GM19468 (cell line): ENCODE measurements around the gene PRSS21.
A peak's percentile ranks its signal among the peaks of the same experiment; 100 is the strongest.

Experiments used
- ATAC-seq: cut with Tn5 transposase; IDR thresholded peaks from one replicate; pipeline ENCODE4 v1.9.1; 2021; ENCODE audit warnings: mild to moderate bottlenecking, moderate library complexity, moderate number of reproducible peaks; ENCODE audit not compliant: unreplicated experiment; ENCODE audit errors: extremely low read depth

The PRSS21 gene, protein sequence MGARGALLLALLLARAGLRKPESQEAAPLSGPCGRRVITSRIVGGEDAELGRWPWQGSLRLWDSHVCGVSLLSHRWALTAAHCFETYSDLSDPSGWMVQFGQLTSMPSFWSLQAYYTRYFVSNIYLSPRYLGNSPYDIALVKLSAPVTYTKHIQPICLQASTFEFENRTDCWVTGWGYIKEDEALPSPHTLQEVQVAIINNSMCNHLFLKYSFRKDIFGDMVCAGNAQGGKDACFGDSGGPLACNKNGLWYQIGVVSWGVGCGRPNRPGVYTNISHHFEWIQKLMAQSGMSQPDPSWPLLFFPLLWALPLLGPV

DNA sequence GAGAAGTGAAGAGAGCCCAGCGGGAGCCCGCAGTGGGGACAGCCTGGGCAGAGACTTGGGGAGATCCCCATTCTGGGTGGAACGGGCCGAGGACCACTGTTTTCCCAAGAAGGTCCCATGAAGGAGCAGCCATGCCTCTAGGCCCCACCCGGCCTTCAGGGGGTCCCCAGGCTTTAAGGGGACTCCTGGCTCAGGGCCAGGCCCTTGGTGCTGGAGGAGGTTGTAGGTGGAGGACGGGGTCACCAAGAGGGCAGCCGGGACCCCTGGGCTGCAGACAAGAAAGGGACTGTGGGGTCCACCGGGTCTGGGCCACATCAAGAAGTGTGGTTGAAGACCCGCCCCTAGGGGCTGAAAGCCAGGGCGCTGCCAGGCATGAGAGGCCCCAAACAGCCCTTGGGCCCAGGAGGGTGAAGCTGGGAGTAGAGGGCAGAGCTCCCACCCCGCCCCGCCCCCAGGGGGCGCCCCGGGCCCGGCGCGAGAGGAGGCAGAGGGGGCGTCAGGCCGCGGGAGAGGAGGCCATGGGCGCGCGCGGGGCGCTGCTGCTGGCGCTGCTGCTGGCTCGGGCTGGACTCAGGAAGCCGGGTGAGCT is at the start of gene PRSS21:
Gene PRSS21, plus strand, starts transcription at position 487 of the 589 bp plus-strand sequence. Its CDS starts 32 bp downstream, at position 519.
- ATAC-seq = no peak

DNA sequence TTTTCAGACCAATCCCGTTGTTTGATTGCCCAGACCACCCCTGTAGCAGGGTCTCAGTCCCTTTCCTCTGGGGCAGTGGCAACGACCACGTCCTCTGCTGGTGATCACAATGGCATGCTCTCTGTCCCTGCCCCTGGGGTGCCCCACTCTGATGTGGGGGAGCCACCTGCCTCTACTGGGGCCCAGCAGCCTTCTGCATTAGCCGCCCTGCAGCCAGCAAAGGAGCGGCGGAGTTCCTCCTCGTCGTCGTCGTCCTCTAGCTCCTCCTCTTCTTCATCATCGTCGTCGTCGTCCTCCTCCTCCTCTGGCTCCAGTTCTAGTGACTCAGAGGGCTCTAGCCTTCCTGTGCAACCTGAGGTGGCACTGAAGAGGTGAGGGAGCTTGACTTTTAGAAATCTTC is 49.1 kb upstream of the PRSS21 start:
- ATAC-seq = no peak

DNA sequence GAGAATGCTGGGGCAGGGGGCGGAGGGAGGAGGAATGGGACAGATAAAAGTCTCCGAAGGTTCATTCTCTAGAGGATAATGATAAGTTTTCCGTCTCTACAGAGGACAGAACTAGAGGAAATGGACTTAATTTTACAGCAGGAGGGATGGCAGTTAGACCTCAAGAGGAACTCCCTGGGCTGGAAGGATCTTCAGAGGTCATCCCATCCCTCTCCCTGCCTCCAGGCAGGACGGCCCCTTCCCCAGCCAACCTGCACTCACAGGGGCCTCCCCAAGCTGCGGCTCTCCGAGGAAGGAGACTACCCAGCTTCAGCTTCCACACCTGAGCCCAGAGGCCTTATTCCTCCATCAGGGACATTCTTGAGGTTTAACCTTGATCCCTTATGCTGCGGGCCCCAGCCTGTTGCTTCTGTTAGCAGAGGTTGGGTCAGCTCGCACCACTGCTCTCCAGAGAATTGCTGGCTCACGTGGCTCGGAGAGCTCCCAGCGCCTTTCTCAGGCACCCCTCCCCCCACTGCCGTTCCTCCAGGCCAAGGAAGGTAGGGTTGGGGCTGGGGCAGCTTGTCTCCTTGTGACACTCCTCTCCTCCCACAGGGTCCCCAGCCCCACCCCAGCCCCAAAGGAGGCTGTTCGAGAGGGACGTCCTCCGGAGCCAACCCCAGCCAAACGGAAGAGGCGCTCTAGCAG is 48.5 kb upstream of the PRSS21 start:
- no peak for ATAC-seq

DNA sequence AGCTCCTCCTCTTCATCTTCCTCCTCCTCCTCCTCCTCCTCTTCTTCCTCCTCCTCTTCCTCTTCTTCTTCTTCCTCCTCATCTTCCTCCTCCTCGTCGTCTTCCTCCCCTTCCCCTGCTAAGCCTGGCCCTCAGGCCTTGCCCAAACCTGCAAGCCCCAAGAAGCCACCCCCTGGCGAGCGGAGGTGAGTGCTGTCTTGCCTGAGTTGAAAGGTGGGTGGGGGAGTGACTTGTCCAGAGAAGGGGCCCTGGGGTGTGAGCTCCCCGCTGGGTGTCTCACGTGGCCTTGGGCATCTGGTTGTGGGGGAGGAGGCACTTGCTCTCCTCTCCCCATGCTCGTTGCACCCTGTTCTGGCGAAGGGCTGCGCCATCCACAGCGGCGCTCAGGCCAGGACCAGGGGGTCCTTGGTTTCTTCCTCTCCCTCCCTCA is 47.9 kb upstream of the PRSS21 start:
- ATAC-seq = no peak

DNA sequence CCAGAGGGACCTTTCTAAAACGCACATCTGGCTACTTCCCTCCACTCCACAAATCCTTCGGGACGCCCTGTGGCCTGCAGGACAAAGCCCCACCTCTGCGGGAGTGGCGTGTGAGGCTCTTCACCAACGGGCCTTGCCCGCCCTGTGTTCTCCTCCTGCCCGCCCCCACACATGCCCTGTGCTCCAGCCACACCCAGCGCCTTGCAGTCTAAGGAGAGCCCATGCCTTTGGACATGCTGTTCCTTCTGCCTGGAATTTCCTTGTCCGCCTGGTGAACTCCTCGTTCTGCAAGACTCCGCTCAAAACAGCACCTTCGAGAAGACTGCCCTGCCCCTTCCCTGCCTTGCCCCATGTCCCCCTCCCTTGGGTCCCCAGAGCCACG is 47.4 kb upstream of the PRSS21 start:
- ATAC-seq = no peak

DNA sequence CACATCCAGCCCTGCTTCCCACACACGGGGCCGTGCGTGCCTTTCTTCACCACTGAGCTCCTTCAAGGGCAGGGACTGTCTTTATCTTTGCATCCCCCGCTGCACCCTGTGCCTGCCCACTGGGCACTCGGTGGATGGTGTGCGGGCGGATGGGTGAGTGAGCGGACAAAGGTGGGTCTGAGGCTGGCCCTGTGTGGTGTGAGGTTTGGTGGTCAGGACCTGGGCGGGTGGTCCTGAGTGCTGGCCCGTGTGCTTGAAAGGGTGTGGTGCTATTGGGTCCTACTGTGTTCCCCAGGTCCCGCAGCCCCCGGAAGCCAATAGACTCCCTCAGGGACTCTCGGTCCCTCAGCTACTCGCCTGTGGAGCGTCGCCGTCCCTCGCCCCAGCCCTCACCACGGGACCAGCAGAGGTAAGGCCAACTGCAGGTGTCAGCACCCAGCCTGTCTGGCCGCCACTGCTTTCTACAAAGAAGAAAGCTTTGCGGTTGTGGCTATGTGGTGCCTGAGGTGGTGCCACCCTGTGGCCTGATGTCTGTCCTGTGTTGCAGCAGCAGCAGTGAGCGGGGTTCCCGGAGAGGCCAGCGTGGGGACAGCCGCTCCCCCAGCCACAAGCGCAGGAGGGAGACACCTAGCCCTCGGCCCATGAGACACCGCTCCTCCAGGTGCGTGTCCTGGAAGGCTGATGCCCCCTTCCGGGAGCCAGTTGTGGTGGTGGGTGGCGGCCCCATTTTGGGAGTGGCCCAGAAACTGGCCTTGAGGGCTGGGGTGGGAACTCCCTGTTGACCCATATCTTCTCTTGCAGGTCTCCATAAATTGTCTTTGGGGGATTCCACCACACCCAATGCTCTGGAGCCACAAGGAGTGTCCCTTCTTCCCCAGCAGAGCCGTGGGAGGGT is 46.7 kb upstream of the PRSS21 start:
- no peak for ATAC-seq

DNA sequence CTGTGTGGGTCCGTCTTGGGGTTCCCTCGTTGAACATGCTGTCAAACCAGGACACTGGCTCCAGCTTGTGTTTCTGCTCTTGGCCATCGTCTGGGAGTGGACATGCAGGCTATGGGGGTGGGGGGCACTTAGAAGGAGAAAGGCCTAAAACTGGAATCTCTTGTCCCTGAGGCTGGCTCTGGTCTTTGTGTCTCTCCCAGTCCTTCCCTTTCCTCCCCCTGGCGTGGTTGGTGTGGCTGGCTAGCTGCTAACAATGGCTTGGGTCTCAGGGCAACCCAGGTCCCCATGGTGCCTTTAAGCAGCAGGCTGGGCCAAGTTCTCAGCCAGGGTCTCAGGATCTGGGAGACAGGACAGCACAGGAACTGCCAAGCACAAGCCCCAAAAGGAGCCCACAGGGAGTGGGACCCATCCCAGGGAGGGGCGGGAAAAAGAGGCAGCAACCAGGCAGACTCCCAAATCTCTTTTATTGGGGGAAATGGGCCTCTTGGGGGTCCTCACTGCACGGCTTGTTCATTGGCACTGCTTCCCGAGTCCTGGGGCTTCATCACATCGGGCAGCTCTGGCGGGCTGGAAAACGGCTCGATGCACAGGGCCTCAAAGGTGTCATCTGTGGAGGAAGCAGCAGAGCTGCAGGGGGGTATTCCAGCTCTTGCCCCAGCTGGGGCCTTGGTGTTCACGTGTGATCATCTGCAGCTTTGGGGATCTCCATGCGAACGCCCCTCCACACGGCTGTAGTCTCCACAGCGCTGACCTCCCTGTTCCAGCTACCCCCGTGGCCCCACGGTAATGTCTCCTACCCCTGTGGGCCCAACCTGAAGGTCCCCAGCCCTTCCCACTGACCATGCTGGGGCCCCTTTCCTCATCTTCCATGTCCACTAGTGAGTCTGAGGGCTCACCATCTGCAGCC is 45.3 kb upstream of the PRSS21 start:
- ATAC-seq = no peak

DNA sequence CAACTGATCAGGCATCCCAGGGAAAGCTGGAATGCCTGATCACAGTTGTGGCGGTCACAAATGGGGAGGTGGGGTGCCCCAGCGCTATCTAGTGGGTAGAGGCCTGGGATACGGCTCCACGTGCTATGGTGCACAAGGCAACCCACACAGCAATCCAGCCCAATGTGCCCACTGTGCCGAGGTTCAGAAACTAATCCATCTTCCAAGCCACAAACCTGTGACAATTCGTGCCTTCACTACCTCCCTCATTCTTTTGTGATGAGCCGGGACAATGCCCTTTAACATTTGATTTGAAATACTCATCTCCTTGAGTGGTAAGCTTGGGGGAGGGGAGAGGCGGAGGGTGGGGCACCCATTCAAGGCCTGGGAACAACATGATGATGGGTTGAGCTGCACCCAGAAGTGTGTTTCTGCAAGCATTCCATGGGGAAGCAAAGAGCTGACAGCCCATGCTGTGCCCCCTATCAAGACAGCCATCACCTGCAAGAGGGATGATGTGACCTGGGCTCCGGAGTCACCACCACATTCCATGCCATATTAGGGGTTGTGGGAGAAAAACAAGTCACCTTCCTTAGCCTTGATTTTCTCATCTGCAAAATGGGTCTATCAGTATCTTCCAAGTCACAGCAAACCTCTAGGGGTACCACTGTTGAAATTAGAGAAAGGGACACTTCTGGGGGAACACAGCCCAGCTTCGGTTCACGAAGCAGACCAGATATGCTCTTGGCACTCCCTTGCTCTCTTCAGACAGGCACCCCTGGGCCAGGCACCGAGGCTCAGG is 43.7 kb upstream of the PRSS21 start:
- ATAC-seq = no peak

DNA sequence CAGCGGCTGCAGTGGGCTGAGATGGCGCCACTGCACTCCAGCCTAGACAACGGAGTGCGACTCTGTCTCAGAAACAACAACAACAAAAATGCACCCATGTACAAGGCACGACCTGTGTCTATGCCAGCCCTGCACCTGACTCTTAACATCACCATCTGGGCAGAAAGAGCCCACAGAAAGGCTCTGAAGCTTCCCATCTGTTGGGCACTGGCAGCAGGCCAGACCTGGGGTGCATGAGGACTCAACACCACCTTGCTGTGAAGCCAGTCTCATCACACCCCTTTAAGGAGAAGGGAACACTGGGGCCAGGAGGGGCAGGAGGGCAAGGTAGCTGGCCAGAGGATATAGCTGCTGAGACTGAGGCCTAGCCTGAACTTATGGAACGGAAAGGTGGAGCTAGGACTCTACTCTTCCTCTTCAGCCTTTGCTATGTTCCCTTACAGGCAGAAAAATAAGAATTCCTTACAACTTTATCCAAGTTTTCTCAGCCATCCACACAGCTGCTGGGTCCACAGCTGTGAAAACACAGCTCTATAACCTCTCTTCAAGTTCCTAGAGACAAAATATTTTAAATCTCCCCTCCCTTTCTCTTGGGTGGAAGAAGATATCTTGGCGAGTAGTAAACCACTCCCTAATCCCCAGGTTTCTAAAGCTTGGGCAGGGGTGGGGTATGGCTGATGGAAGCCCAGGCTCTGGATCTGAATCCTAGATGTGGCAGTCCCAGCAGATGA is 42.7 kb upstream of the PRSS21 start:
- no peak for ATAC-seq

DNA sequence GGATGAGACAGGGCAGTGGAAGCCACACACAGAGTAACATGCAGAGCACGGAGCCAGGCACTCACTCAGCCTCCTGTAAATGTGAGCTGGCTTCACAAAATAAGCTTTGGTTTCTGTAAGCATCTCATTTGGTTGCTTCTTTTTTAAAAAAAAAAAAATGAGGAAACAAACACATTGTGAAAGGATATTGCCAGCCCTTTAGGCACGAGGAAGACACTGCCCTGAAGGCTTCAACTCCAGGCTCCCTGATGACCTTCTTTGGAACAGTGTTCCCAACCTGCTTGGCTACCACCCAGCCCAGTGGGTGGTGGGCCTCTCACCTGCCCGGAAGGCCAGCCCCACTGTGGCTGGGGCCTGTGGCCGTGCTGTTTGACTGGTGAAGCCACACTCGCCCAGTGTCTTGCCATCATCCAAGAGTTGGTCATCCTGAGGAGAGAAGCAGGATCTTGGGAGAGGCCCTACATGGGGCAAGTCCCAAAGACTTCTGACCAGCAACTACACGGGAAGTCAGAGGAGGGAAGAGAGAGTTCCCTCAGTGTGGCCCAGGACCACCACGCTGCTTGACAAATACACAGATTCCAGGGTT is 41.8 kb upstream of the PRSS21 start:
- no peak for ATAC-seq

DNA sequence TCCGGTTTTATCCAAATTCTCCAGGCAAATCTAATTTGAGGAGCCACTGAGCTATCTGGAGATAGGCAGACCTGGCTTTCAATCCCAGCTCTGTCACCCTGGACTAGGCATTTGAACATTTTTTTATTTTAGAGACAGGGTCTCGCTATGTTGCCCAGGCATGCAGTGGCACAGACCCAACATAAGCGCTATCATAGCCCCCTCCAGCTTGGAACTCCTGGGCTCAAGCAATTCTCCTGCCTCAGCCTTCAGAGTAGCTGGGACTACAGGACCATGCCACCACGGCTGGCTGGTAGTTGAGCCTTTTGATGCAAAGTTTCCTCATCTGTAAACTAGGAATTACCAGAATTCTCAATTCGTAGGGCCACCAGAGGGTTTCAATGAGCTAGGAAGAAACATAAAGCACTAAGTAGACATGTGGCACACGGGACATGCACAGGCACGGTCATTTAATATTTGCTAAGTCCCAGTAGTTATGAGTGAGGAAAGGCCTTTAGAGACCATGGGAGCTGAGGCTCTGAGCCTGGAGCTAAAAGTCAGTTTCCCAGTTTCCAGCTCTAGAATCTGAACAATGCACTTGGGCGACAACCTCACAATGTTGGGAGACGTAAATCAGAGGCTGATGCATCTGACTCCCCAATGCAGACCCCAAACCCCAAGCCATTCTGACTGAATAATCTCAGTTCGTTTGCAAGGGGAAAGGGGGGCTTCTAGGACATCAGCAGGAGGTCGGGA is 41.1 kb upstream of the PRSS21 start:
- ATAC-seq = no peak

DNA sequence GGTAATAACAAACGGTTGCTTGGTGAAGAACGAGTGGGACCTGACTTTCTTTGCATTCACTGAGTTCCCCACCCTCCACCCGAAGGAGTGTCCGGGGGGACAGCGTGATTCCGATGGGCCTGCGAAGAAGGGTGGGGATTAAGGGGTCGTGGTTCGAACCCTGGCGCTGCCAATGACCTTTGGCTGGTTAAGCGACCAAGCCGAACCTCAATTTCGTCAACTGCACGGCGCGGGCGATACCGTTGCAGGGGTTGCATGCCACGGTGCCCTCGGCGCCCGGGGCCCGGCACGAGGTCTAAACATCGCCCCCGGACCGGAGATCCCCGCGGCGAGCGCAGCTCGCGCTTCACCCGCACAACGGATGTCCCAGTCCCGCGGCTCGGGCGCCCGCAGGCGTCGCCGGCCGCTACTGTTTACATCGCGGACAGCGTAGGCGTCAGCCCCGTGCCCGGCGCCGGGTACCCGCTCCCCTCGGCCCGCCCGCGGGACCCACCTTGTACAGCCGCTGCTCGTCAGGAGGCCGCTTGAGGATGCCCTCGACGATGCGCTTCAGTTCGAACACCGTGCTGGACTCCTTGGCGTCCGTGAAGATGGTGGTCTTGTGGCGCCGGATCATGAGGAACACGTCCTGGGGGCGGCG is 40.4 kb upstream of the PRSS21 start:
- ATAC-seq = no peak

DNA sequence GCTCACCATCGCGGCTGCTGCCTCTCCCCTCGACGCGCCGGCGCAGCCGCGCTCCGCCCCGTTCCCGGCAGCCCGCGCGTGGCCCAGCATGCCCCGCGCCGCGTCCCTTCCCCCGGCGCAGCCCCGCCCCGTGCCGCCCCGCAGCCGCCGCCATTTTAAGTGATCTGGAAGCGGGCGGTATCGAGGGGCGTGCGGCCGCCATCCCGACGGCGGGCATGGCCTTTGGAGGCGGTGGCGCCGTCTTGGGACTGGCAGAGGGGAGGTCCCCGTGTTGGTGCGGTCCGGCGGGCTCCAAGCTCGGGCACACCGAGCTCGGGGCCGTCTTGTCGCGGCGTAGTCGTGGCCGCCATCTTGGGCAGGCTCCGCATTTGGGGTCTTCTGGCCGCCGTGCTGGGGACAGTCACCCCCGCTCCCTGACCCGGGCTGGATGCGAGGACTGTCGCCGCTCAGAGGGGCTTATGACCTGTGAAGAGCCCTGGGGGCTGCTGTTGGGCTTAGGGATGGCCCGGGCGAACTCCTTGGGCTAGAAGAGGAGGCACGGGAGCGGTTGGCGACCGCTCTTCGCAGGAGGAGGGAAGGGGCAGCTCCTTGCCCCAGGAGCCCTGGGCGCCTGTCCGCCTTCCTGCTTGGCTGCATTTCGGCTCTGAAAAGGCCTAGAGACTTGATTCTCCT is 39.7 kb upstream of the PRSS21 start, which contains the start of gene ELOB:
Gene ELOB, minus strand, starts transcription at position 50 of the 672 bp plus-strand sequence. Its CDS starts 41 bp downstream, at position 9.
- peak; percentile 53 for ATAC-seq

DNA sequence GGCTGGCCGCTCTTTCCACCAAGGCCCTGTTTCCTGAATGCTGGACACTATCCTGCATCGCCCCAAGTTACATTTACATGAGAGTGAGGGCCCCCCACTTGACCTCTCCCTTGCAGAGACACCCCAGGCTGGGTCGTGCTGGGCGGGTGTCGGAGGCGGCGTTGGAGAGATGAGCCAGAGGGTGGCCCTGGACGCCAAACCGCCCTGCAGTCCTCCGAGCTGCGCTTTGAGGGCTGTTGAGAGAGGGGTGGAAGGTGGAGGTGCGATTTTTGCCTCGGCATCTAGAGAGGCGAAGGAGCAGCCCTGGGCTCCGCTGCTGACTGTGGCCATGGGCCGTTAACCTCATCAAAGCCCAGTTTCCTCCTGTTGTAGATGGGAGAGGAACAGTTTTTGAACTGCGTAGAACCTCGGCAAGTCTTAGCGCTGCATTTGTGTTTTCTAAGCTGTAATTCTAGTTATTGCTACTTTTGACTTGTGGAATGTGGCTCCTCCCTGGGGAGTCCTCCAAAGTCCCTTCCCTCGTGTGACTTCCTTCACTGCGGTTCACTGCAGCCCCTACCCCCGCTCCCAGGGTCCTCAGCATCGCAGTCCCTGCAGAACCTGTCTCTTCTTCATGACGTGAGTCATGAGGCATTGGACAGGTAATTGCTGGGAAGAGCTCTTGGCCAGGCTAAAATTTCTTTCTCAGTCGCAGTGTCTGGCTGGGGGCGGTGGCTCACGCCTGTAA is 39.0 kb upstream of the PRSS21 start:
- no peak for ATAC-seq

DNA sequence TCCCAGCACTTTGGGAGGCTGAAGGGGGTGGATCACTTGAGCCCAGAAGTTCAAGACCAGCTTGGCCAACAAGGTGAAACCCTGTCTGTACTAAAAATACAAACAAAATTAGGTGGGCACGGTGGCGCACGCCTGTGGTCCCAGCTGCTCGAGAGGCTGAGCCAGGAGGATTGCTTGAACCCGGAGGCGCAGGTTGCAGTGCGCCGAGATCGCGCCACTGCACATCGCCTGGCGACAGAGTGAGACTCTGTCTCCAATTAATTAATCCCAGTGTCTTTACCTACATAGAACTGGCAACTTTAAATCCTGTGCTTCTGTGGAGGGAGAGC is 38.4 kb upstream of the PRSS21 start:
- ATAC-seq = no peak
